ENCODE measurements around the gene FOXD4.
A peak's percentile ranks its signal among the peaks of the same experiment; 100 is the strongest.
"Not testable (repeated sequence)": the region's sequence is repeated elsewhere in the genome, so short reads cannot be mapped to it uniquely, and the experiment has no call there.

FOXD4 gene

DNA sequence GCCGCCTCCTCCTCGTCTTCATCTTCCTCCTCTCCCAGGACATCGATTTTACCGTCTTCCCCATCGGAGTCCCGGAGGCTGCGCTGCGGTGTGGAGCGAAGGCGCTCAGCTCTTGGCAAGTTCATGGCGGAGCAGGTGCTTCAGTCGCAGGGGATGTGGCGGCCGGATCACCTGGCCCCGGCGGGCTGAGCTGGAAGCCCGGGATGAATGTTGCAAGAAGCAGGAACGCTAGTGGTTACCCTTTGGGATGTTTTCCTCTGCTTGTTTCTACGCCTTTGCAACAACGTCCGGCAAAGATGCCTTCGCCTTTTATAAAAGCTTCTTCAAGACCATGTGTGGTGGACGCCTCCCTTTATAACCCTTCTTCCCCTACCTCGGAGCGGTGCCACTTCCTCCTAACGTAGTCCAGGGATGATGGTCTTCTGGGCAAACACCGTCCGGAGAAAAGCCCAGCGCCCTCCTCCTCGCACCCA is at the start of gene FOXD4:
FOXD4 (minus strand) TSS at position 423 of the 473 bp plus-strand sequence; CDS start at position 125, 298 bp downstream.
- H3K27me3 ChIP-seq (replicated peaks; ENCODE audit: control insufficient read depth, insufficient read depth, low read length); H3K36me3 ChIP-seq (ENCODE audit: control insufficient read depth, insufficient read depth, low read length); DNase-seq (ENCODE audit: extremely low read depth, insufficient read length); H3K4me3 ChIP-seq (replicated peaks; ENCODE audit: low read depth, low read length): not testable (repeated sequence)

DNA sequence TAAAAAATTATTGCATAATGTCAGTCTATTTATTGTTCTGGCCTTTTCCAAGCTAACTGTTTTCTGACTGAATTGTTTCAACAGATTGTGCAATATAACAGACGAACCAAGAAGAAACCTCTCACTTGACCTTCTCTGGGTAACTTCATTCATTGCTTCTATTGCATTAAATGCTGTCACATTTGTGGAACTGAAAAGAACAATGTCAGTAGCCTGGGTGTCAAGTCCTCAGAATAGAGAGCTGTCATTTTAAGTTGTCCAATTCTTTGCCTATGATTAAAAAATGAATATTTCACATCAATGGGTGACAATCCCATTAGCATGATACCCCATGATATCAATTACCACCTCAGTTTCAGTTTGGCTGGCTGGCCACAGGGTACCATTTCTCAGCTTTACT is 41.7 kb upstream of the FOXD4 start:
- DNase-seq (ENCODE audit: extremely low read depth, insufficient read length); H3K36me3 ChIP-seq (ENCODE audit: control insufficient read depth, insufficient read depth, low read length); H3K27me3 ChIP-seq (replicated peaks; ENCODE audit: control insufficient read depth, insufficient read depth, low read length); H3K4me3 ChIP-seq (replicated peaks; ENCODE audit: low read depth, low read length): not testable (repeated sequence)

DNA sequence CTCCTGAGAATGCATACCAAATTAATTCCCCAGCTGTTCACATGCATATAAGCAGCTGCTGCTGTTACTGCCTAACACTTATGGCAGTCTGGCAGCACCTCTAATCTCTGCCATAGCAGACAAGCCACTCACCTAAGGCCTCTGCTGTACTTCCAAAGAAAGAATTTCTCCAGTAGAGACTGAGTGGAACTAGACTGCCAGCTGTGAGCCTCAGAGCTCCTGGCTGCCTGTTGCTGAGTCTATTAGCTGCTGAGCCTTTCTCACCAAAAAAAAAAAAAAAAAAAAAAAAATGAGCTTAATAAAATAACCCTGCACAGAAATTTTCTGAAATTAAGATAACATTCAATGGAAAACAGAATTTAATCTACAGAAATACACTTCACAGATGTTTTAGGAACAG is 33.0 kb upstream of the FOXD4 start:
- not testable (repeated sequence) for H3K4me3 ChIP-seq (replicated peaks; ENCODE audit: low read depth, low read length); DNase-seq (ENCODE audit: extremely low read depth, insufficient read length)

DNA sequence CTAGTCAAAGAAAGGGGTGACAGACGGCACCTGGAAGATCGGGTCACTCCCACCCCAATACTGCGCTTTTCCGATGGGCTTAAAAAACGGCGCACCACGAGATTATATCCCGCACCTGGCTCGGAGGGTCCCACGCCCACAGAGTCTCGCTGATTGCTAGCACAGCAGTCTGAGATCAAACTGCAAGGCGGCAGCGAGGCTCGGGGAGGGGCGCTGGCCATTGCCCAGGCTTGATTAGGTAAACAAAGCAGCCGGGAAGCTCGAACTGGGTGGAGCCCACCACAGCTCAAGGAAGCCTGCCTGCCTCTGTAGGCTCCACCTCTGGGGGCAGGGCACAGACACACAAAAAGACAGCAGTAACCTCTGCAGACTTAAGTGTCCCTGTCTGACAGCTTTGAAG is 21.7 kb upstream of the FOXD4 start:
- H3K4me3 ChIP-seq (replicated peaks; ENCODE audit: low read depth, low read length); DNase-seq (ENCODE audit: extremely low read depth, insufficient read length); H3K27me3 ChIP-seq (replicated peaks; ENCODE audit: control insufficient read depth, insufficient read depth, low read length): not testable (repeated sequence)

More for the DNA sequence above, 33.0 kb upstream of the FOXD4 start:
- H3K27me3 ChIP-seq (replicated peaks; ENCODE audit: control insufficient read depth, insufficient read depth, low read length); H3K36me3 ChIP-seq (ENCODE audit: control insufficient read depth, insufficient read depth, low read length): not testable (repeated sequence)

DNA sequence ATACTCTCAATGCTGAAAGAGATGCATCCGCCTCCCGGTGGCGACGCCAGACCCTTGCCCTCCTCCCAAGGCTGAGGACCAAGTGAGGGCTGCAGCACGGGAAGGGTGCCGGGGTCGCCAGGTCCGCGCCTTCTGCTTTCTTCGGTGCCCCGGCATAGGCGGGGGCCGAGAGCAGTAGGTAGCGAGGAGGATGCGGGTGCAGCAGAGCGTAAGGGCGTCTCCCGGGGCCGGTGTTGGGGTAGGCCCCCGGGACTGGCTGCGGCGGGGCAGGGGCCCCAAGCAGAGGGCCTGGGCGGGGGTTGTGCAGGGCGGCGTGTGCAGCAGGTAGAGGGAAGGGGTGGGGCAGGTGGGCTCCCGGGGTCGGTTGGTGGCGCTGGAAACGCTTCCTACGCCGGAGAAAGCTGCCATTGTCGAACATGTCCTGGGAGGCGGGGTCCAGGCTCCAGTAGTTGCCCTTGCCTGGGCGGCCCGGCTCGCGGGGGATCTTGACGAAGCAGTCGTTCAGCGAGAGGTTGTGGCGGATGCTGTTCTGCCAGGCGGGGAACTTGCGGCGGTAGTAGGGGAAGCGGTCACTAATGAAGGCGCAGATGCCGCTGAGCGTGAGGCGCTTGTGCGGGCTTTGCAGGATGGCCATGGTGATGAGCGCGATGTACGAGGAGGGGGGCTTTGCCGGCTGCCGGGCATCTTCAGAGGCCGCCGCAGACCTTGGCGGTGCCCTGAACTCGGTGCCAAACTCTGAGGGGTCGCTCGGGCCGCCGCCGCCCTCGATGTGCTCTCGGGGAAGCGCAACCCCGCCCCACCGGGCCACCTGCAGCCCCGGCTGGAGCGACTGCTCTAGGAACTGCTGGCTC is 848 bp downstream of the FOXD4 start:
- H3K4me3 ChIP-seq (replicated peaks; ENCODE audit: low read depth, low read length): not testable (repeated sequence)

More for the DNA sequence above, 21.7 kb upstream of the FOXD4 start:
- not testable (repeated sequence) for H3K36me3 ChIP-seq (ENCODE audit: control insufficient read depth, insufficient read depth, low read length)

DNA sequence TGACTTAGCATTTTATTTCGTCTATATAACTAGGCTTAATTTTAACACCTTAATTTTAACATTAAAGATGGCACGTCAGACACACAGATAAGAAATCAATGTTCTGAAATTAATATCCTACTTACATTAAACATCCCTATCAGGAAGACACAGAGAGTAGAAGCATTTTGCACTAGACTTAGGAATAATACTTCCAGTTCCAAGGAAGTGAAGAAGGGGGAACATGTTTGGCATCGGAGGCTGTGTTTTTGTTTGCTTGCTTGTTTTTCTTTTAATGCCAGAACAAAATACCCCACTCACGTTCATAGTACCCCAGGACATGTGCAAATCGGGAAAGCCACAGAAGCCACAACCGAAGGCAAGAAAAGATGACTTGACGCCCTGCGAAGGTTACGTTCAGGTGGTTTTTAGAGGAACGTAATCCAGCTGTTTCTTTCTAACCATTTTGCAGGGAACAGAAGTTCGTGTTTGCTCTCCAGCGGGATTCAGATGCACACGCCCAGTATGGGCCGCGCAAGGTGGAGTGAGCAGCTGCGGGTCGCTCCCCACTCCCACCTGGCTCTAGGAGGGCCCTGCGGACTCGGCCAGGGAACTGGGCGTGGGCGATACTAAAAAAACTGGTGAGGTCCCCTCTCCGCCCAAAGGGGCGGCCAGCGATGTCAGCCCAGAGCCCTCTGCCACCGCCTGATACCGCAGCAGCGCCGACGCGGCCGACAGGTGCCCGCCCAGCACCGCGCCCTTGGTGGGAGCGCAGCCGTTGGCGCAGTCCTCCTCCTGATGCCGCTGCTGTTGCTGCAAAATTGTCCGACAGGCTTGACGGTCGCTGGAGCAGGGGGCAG is 1.8 kb downstream of the FOXD4 start:
- not testable (repeated sequence) for DNase-seq (ENCODE audit: extremely low read depth, insufficient read length); H3K36me3 ChIP-seq (ENCODE audit: control insufficient read depth, insufficient read depth, low read length); H3K4me3 ChIP-seq (replicated peaks; ENCODE audit: low read depth, low read length); H3K27me3 ChIP-seq (replicated peaks; ENCODE audit: control insufficient read depth, insufficient read depth, low read length)

More for the DNA sequence above, 848 bp downstream of the FOXD4 start:
- H3K36me3 ChIP-seq (ENCODE audit: control insufficient read depth, insufficient read depth, low read length); DNase-seq (ENCODE audit: extremely low read depth, insufficient read length); H3K27me3 ChIP-seq (replicated peaks; ENCODE audit: control insufficient read depth, insufficient read depth, low read length): not testable (repeated sequence)

DNA sequence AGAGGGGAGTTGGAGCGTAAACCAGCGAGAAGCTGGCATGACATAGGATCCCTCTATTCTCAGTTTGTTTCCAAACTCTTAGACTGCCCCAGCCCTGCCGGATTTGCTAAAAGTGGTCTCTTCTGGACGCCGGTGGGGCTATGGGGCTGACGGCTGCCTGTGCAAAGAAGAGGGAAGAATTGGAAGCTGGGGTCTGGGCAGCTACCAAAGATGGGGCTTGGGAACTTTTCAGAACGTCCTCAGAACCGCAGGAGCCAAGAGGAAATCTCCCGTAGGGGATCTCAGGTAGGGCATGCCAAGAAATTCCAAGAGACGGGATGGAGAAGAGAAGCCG is 3.1 kb downstream of the FOXD4 start:
- not testable (repeated sequence) for H3K36me3 ChIP-seq (ENCODE audit: control insufficient read depth, insufficient read depth, low read length); H3K4me3 ChIP-seq (replicated peaks; ENCODE audit: low read depth, low read length); DNase-seq (ENCODE audit: extremely low read depth, insufficient read length); H3K27me3 ChIP-seq (replicated peaks; ENCODE audit: control insufficient read depth, insufficient read depth, low read length)

DNA sequence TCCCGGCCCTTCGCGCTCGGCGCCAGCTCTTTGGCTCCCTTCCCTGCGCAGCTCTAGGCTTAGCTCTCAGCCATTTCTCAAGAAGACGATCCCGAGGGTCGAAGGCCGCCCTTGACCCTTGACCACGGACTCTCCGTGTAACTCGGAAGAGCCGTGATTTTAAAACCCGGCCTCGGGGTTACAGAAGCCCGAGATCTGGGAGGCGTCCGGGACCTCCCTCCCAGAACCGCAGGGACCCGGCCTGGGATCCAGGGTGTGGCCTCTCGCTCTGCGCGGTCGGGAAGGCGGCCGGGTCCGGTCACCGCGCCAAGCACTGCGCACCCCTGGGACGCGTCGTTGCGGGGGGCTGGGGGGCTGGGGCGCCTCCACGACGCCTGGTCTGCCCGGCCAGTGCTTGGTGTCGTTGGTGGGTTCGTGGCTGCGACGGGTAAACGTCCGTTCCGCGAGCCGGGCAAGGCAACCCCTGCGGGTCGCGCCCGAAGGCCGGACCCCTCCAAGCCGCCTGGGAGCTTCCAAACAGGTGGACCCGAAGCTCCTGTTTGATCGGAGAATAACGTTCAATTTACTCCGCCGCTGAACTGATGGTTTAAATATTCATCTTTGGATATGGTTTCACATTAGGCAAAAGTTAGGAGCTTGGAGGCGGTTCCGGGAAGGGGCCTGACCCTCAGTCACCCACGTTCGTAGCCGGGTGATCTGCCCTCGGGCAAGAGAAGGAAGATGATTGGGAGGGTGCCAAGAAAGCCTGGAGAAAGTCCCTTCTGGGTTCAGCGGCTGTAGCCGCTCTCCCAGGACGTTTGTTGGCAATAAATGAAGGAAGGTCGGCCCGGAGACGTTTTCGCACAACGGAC is 3.7 kb downstream of the FOXD4 start:
- H3K4me3 ChIP-seq (replicated peaks; ENCODE audit: low read depth, low read length): peak overlapping the region; percentile 49
- not testable (repeated sequence) for H3K36me3 ChIP-seq (ENCODE audit: control insufficient read depth, insufficient read depth, low read length); H3K27me3 ChIP-seq (replicated peaks; ENCODE audit: control insufficient read depth, insufficient read depth, low read length); DNase-seq (ENCODE audit: extremely low read depth, insufficient read length)

DNA sequence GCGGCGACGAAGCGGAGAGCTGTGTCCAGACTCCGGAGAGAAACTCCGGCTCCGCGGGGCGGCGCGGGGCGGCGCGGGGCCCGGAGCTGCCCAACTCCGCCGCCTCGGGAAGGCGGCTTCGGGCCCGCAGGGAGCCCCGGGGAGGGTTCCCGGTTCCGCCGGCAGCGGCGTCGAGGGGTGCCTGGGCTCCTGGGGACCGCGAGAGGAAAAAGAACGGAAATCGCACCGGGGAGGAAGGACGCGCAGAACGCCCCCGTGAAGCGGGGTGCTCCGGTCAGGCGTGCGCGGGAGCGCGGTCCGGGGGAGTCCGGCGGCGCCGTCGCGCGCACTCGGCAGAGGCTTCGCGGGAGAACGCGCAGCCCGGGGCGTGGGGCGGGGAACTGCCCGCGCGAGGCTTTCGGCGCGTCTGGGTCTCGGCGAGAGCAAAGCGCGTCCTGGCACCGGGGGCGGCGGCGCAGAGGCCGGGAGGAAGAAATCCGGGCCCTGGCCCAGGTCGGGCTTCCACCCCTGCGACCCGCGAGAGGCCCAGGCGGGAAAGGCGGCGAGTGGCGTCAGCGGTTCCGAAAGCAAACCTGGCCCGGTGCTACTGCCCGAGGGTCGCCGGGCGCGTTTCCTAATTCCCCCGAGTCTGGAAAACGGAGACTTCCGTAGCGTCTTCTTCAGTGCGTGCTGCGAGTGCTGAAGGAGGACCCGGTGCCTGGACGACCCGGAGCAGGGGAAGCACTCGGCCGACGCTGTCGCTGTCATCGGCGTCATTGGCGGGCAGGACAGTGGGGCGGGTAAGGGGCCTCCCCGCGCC is 4.5 kb downstream of the FOXD4 start:
- H3K36me3 ChIP-seq (ENCODE audit: control insufficient read depth, insufficient read depth, low read length); H3K27me3 ChIP-seq (replicated peaks; ENCODE audit: control insufficient read depth, insufficient read depth, low read length): not testable (repeated sequence)
- peak; percentile 27 for DNase-seq (ENCODE audit: extremely low read depth, insufficient read length)
- peak overlapping the region; percentile 49 for H3K4me3 ChIP-seq (replicated peaks; ENCODE audit: low read depth, low read length)

DNA sequence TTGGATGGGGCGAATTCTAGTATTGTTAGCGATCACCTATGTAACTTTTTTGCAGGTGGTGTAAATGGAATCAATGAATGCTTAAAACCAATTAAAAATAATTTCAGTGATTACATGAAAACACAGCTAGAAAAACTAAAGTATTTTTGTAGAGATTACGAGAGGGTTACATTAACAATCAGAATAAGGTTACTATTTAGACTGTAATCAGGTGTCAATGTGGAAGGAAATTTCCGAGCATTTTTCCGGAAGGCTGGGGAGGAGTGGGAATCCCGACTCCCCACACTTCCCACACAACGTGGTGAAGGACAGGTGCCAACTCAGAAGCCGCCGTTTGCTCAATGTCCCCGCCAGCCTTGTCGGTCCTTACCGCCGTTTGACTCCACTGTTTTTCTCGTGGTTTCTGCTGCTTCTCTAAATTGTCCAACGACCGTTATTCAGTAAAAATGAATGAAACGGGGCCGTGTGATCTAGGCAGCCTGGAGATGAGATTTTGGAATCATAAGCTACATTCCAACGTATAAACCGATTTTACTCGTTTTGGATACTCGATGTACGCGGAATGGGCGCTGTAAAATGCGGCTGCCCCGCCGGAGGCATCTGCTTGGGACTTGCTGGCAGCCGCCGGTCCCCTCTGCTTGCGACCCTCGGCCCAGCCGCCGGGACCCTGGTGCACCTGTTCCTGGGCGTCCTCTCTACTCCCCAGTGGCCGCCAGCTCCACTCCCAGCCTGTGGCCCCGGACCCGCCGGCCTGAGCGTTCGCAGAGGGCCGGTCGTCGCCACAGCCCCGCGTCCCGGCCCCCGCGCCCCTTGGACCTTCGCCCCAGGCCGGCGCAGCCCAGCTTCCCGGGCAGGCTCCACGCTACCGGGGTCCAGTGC is 5.4 kb downstream of the FOXD4 start:
- not testable (repeated sequence) for H3K27me3 ChIP-seq (replicated peaks; ENCODE audit: control insufficient read depth, insufficient read depth, low read length); DNase-seq (ENCODE audit: extremely low read depth, insufficient read length); H3K4me3 ChIP-seq (replicated peaks; ENCODE audit: low read depth, low read length); H3K36me3 ChIP-seq (ENCODE audit: control insufficient read depth, insufficient read depth, low read length)

DNA sequence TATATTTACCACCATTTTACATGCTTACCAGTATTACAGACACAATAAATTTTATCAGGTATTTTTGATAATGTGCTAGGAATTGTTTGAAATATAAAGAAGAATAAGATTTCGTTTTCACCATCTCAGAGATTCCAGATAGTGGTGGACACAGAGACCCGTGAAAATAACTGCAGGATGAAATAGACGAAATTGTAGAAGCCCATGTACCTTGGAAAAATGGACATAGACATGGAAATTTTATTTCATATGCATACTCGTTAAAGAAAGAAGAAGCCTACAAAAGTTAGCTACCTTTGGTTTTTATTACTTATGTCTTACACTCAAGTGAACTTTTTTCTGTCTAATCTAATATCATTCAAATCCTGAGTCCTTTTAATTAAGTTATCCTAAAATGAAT is 7.5 kb downstream of the FOXD4 start:
- not testable (repeated sequence) for H3K4me3 ChIP-seq (replicated peaks; ENCODE audit: low read depth, low read length); DNase-seq (ENCODE audit: extremely low read depth, insufficient read length); H3K27me3 ChIP-seq (replicated peaks; ENCODE audit: control insufficient read depth, insufficient read depth, low read length); H3K36me3 ChIP-seq (ENCODE audit: control insufficient read depth, insufficient read depth, low read length)

DNA sequence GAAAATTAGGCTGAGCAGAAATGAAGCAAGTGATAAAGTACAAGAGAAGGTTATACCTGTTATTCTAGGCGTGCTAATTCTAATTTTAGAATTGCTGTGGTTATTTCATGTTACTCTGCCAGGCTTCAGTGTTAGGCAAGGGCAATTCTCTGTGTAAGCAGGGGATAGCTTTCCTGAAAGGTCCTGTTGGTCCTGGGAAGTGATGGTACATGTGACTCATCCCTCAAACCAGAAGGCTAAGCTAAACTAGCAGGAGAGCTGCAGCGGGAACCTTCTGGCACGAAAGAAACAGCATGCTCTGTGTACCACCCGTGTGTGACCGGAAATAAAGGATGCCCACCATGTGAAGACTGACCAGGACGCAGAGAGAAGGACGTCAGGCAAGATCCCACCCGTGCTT is 8.7 kb downstream of the FOXD4 start:
- not testable (repeated sequence) for H3K4me3 ChIP-seq (replicated peaks; ENCODE audit: low read depth, low read length); DNase-seq (ENCODE audit: extremely low read depth, insufficient read length); H3K27me3 ChIP-seq (replicated peaks; ENCODE audit: control insufficient read depth, insufficient read depth, low read length); H3K36me3 ChIP-seq (ENCODE audit: control insufficient read depth, insufficient read depth, low read length)
